Epithelial cell of esophagus (primary cell): ENCODE data around the gene PTPRK.

ENCODE experiments used
- DNase-seq: peaks from one replicate; pipeline ENCODE4 v3.0.0; 2010; ENCODE audit warnings: low read depth
- H3K4me3 ChIP-seq: 2 replicates; pipeline ENCODE4 v1.5.1; 2011; ENCODE audit warnings: mild to moderate bottlenecking, low read length, control low read depth
- CTCF ChIP-seq: IDR thresholded peaks from 2 replicates; pipeline ENCODE4 v1.5.1; 2011; ENCODE audit warnings: low read depth, mild to moderate bottlenecking, low read length, control low read depth, inconsistent platforms; ENCODE audit not compliant: insufficient read depth; ENCODE audit errors: missing control alignments

Gene PTPRK

GRCh38 chr6:127939442-127940066, 580.8 kb downstream of the PTPRK start:
- DNase-seq, result peak; percentile 51

GRCh38 chr6:127938701-127939100, 581.7 kb downstream of the PTPRK start:
- H3K4me3 ChIP-seq, result no peak overlapping the region
- peak; percentile 38 for DNase-seq
- no peak for TF ChIP-seq CTCF

More at GRCh38 chr6:127939442-127940066, 580.8 kb downstream of the PTPRK start:
- TF ChIP-seq CTCF, result no peak
- no peak overlapping the region for H3K4me3 ChIP-seq

- DNase-seq, result no peak
- TF ChIP-seq CTCF, result no peak
- no peak overlapping the region for H3K4me3 ChIP-seq
These were observed 582.7 kb downstream of the PTPRK start for GRCh38 chr6:127937747-127938146.

- no peak overlapping the region for H3K4me3 ChIP-seq
- no peak for DNase-seq
- no peak for TF ChIP-seq CTCF
These were observed 583.3 kb downstream of the PTPRK start for GRCh38 chr6:127937102-127937501.

- H3K4me3 ChIP-seq, result no peak overlapping the region
- DNase-seq, result no peak
- TF ChIP-seq CTCF, result no peak
These were observed 585.4 kb downstream of the PTPRK start for GRCh38 chr6:127934956-127935355.

GRCh38 chr6:127933852-127934840, 586.3 kb downstream of the PTPRK start:
- no peak for DNase-seq
- TF ChIP-seq CTCF, result no peak

More at GRCh38 chr6:127933852-127934840, 586.3 kb downstream of the PTPRK start:
- no peak overlapping the region for H3K4me3 ChIP-seq
